Right lobe of liver (tissue), 4 donors: ENCODE measurements around the gene AMBRA1.

Experiments used
- CTCF ChIP-seq, 4 donors: fragments of 200-600 bp in 3 of 4; fragments of 450-650 bp in 1 of 4; IDR thresholded peaks; one replicate each; pipeline versions ENCODE4 v1.5.1 to v1.8.0; 2016 to 2022; ENCODE audit warnings: antibody characterized with exemption in 4 of 4, mild to moderate bottlenecking in 2 of 4
- POLR2A ChIP-seq: fragments of 450-650 bp; IDR thresholded peaks from one replicate; pipeline ENCODE4 v1.6.1; 2017; ENCODE audit warnings: antibody characterized with exemption, mild to moderate bottlenecking
- donor health status: DM: no; HTN: no; CAD: no.
- donor health status: DM: no; HTN: no; CAD: no.
- donor health status: DM: no; HTN: yes; CAD: no.

- TF ChIP-seq CTCF (IDR thresholded peaks at IDR 0.05) (no peak), POLR2A (no peak)
These were observed 52.0 kb downstream of the AMBRA1 start for GRCh38 chr11:46541593-46542371.
